ENCODE results near the gene HDAC11.

HDAC11 gene

GRCh38 chr3:13544951-13545651 is 65.0 kb downstream of the HDAC11 start:
- DNase-seq, result no peak

- DNase-seq, result no peak
These were observed 65.9 kb downstream of the HDAC11 start for GRCh38 chr3:13545952-13546454.

- DNase-seq, result no peak
These were observed 66.6 kb downstream of the HDAC11 start for GRCh38 chr3:13546667-13547171.

GRCh38 chr3:13547591-13548371 is 67.7 kb downstream of the HDAC11 start:
- no peak for DNase-seq

GRCh38 chr3:13548696-13549622 is 68.9 kb downstream of the HDAC11 start, which contains the start of gene FBLN2:
Gene FBLN2, plus strand, starts transcription at chr3:13549125. Its CDS starts 21,231 bp downstream, at chr3:13570356.
- no peak for DNase-seq

GRCh38 chr3:13549623-13550422 is 69.7 kb downstream of the HDAC11 start:
- no peak for DNase-seq

- no peak for DNase-seq
These were observed 70.3 kb downstream of the HDAC11 start for GRCh38 chr3:13550423-13550690.

GRCh38 chr3:13550791-13551360 is 70.8 kb downstream of the HDAC11 start:
- DNase-seq, result no peak

- no peak for DNase-seq
These were observed 72.9 kb downstream of the HDAC11 start for GRCh38 chr3:13552857-13553652.

GRCh38 chr3:13553686-13554085 is 73.6 kb downstream of the HDAC11 start:
- no peak for DNase-seq

GRCh38 chr3:13555753-13556152 is 75.6 kb downstream of the HDAC11 start:
- no peak for DNase-seq
